Hepatocyte (in vitro differentiated cells): ENCODE measurements around the gene CD22. TPM values are rescaled to one million over a fixed set of nuclear protein-coding genes. Genes with fewer than 3 reads are reported as not detected.
"Not testable (repeated sequence)": the region's sequence is repeated elsewhere in the genome, so short reads cannot be mapped to it uniquely, and the experiment has no call there.

Experiments
- DNase-seq: peaks from one replicate; pipeline ENCODE4 v3.0.0-alpha.2; 2016; ENCODE audit warnings: low spot score
- H2AFZ ChIP-seq: fragments of 200-600 bp; sonication (generic); 2 replicates; pipeline ENCODE4 v1.6.0; 2016; ENCODE audit warnings: antibody characterized with exemption, mild to moderate bottlenecking
- H3K27ac ChIP-seq: fragments of 200-600 bp; sonication (generic); 2 replicates; pipeline ENCODE4 v1.5.1; 2016; ENCODE audit warnings: mild to moderate bottlenecking
- H3K27me3 ChIP-seq: fragments of 200-600 bp; sonication (generic); 2 replicates; pipeline ENCODE4 v1.6.1; 2016
- H3K36me3 ChIP-seq: fragments of 200-600 bp; sonication (generic); replicated peaks from 2 replicates; pipeline ENCODE4 v1.5.1; 2016; ENCODE audit warnings: low read depth; ENCODE audit not compliant: insufficient read depth
- H3K4me1 ChIP-seq: fragments of 200-600 bp; sonication (generic); 2 replicates; pipeline ENCODE4 v1.5.1; 2016; ENCODE audit warnings: mild to moderate bottlenecking, moderate library complexity; ENCODE audit not compliant: insufficient read depth
- H3K4me2 ChIP-seq: fragments of 200-600 bp; sonication (generic); 2 replicates; pipeline ENCODE4 v1.6.0; 2016
- H3K4me3 ChIP-seq: fragments of 200-600 bp; sonication (generic); 2 replicates; pipeline ENCODE4 v1.5.1; 2016; ENCODE audit warnings: mild to moderate bottlenecking
- H3K79me2 ChIP-seq: fragments of 200-600 bp; sonication (generic); 2 replicates; pipeline ENCODE4 v1.6.0; 2017; ENCODE audit warnings: mild to moderate bottlenecking
- H3K9me2 ChIP-seq: fragments of 200-600 bp; sonication (generic); replicated peaks from 2 replicates; pipeline ENCODE4 v1.6.0; 2017; ENCODE audit warnings: mild to moderate bottlenecking; ENCODE audit not compliant: insufficient read depth
- H3K9me3 ChIP-seq: fragments of 200-600 bp; sonication (generic); 2 replicates; pipeline ENCODE4 v1.5.1; 2016; ENCODE audit warnings: low read depth, mild to moderate bottlenecking
- H4K20me1 ChIP-seq: fragments of 200-600 bp; sonication (generic); 2 replicates; pipeline ENCODE4 v1.6.0; 2016; ENCODE audit warnings: mild to moderate bottlenecking; ENCODE audit not compliant: insufficient read depth, poor library complexity, severe bottlenecking
- EZH2 ChIP-seq: fragments of 200-600 bp; sonication (generic); IDR thresholded peaks from 2 replicates; pipeline ENCODE4 v1.6.1; 2016; ENCODE audit warnings: antibody characterized with exemption, mild to moderate bottlenecking, borderline replicate concordance
- EZH2phosphoT487 ChIP-seq: fragments of 200-600 bp; sonication (generic); IDR thresholded peaks from one replicate; pipeline ENCODE4 v1.6.1; 2018; ENCODE audit warnings: antibody characterized with exemption, mild to moderate bottlenecking, low read depth, moderate library complexity; ENCODE audit not compliant: unreplicated experiment, severe bottlenecking
- WGBS: methylation state at CpG from one replicate; pipeline ENCODE4 v1.1.6; 2016; ENCODE audit warnings: low lambda C conversion rate; ENCODE audit errors: missing lambda C conversion rate; 5-methylcytosine and 5-hydroxymethylcytosine counted together
- polyA plus RNA-seq: library from polyadenylated mRNA; unstranded; fragments of >200 nt; fragmentation: Nextera tagmentation; extraction: Ambion mirVana; gene quantifications from 2 replicates; pipeline ENCODE4 v1.2.1, GENCODE V29; 2016
- total RNA-seq: library from RNA; depleted of rRNA; stranded (reverse); fragments of >200 nt; gene quantifications from 2 replicates; pipeline ENCODE4 v1.2.3, GENCODE V29; 2014
- TF ChIP-seq, protein P1 (sequence below): fragments of 200-600 bp; sonication (generic); IDR thresholded peaks from 2 replicates; pipeline ENCODE4 v1.5.1; 2016; ENCODE audit warnings: antibody characterized with exemption, mild to moderate bottlenecking; ENCODE audit not compliant: poor library complexity

Gene CD22
- total and polyA plus RNA-seq, 2 experiments from 2014 or later: 1.6 TPM; not detected in 1

DNA sequence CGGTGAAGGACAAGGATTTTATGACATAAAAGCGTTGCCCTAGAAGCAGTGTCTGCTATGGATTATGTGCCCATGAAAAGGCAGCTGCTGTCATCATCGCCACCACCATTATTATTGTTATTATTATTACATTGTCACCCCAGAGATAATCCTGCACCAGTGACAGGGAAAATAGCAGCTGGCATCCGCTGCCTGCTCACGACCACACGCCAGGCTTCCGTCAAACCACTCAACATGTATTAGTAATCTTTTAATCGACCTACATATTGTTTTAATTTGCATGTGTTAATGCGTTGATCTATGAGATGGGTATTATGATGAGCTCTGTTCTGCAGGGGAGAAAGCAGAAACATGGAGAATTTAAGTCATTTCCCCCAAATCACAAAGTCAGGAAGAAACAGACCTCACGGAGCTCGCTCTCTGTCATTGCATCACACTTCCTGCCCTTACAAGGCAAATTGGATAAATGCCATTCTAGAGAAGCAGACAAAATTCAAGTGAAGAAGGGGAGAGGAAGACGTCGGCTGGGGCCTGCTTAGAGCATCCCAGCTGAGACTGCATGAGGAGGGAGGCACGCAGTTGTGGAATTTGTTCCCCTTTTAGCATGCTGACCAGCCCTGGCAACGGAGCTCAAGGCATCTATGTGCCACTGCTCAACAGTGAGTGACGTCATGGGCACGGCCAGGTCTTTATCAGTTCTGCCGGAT lies 29.0 kb downstream of the CD22 start, which contains the start of gene FFAR3:
FFAR3 (plus strand) TSS at position 594 of the 707 bp plus-strand sequence. CDS start 431 bp downstream, outside the sequence.
- H3K27ac ChIP-seq: no peak within 1 kb of the TSS
- H3K4me2 ChIP-seq: no peak within 1 kb of the TSS
- H3K27me3 ChIP-seq: no peaks in the 10 kb centered on the region
- 73% methylated on average over 18 of the region's 18 CpGs for WGBS
- TF ChIP-seq EZH2: no peak
- no peak for TF ChIP-seq EZH2phosphoT487
- TF ChIP-seq, protein P1, sequence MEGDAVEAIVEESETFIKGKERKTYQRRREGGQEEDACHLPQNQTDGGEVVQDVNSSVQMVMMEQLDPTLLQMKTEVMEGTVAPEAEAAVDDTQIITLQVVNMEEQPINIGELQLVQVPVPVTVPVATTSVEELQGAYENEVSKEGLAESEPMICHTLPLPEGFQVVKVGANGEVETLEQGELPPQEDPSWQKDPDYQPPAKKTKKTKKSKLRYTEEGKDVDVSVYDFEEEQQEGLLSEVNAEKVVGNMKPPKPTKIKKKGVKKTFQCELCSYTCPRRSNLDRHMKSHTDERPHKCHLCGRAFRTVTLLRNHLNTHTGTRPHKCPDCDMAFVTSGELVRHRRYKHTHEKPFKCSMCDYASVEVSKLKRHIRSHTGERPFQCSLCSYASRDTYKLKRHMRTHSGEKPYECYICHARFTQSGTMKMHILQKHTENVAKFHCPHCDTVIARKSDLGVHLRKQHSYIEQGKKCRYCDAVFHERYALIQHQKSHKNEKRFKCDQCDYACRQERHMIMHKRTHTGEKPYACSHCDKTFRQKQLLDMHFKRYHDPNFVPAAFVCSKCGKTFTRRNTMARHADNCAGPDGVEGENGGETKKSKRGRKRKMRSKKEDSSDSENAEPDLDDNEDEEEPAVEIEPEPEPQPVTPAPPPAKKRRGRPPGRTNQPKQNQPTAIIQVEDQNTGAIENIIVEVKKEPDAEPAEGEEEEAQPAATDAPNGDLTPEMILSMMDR: no peak
- no peak within 1 kb of the TSS for H2AFZ ChIP-seq
- H3K4me1 ChIP-seq: peaks cover 5% of the 10 kb centered on the region
- no peaks in the 10 kb centered on the region for H3K79me2 ChIP-seq
- no peak for DNase-seq
- H3K9me2 ChIP-seq: no peaks in the 10 kb centered on the region
- H3K4me3 ChIP-seq: no peak within 1 kb of the TSS
- H3K36me3 ChIP-seq: no peaks in the 10 kb centered on the region
- H4K20me1 ChIP-seq: no peaks in the 10 kb centered on the region
- H3K9me3 ChIP-seq: no peaks in the 10 kb centered on the region

DNA sequence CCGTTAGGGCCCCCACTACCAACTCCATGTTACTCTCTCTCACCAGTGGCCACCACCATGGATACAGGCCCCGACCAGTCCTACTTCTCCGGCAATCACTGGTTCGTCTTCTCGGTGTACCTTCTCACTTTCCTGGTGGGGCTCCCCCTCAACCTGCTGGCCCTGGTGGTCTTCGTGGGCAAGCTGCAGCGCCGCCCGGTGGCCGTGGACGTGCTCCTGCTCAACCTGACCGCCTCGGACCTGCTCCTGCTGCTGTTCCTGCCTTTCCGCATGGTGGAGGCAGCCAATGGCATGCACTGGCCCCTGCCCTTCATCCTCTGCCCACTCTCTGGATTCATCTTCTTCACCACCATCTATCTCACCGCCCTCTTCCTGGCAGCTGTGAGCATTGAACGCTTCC lies 29.8 kb downstream of the CD22 start:
- not testable (repeated sequence) for H3K27ac ChIP-seq, H3K4me2 ChIP-seq, H3K4me3 ChIP-seq, DNase-seq, H3K27me3 ChIP-seq, H3K79me2 ChIP-seq, H3K36me3 ChIP-seq, H4K20me1 ChIP-seq, H3K4me1 ChIP-seq, H3K9me3 ChIP-seq, H2AFZ ChIP-seq, H3K9me2 ChIP-seq
- 94% methylated on average over 11 of the region's 16 CpGs for WGBS

DNA sequence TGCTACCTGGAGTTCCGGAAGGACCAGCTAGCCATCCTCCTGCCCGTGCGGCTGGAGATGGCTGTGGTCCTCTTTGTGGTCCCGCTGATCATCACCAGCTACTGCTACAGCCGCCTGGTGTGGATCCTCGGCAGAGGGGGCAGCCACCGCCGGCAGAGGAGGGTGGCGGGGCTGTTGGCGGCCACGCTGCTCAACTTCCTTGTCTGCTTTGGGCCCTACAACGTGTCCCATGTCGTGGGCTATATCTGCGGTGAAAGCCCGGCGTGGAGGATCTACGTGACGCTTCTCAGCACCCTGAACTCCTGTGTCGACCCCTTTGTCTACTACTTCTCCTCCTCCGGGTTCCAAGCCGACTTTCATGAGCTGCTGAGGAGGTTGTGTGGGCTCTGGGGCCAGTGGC lies 30.4 kb downstream of the CD22 start:
- not testable (repeated sequence) for H3K27me3 ChIP-seq, H3K79me2 ChIP-seq, H2AFZ ChIP-seq, DNase-seq, H4K20me1 ChIP-seq, H3K36me3 ChIP-seq, H3K9me3 ChIP-seq, H3K9me2 ChIP-seq, H3K4me1 ChIP-seq, H3K27ac ChIP-seq, H3K4me3 ChIP-seq, H3K4me2 ChIP-seq
- 96% methylated on average over 20 of the region's 21 CpGs for WGBS

DNA sequence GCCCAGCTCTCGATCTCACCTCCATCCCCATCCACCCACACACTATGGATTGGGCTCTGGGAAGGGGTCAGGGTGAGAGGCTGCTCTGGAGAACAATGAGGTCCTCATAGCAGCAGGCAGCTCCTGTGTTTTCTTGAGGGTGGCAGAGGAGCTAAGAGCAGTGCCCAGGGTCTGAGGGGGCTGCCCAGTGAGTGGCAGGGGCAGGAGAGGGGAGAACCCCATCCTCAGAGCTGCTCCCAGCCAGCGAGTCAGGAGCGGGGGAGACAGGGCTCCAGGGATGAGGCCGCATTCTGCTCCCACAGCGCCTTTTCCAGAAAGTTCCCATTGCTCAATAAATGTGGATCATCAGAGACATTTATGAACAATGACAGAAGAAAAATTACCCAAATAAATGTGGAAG lies 31.1 kb downstream of the CD22 start:
- not testable (repeated sequence) for H3K79me2 ChIP-seq, H3K4me3 ChIP-seq, H3K9me2 ChIP-seq, H4K20me1 ChIP-seq, H3K4me1 ChIP-seq, H3K27me3 ChIP-seq, H3K9me3 ChIP-seq, DNase-seq, H2AFZ ChIP-seq, H3K27ac ChIP-seq, H3K36me3 ChIP-seq, H3K4me2 ChIP-seq
- 66% methylated on average over 2 of the region's 5 CpGs for WGBS

DNA sequence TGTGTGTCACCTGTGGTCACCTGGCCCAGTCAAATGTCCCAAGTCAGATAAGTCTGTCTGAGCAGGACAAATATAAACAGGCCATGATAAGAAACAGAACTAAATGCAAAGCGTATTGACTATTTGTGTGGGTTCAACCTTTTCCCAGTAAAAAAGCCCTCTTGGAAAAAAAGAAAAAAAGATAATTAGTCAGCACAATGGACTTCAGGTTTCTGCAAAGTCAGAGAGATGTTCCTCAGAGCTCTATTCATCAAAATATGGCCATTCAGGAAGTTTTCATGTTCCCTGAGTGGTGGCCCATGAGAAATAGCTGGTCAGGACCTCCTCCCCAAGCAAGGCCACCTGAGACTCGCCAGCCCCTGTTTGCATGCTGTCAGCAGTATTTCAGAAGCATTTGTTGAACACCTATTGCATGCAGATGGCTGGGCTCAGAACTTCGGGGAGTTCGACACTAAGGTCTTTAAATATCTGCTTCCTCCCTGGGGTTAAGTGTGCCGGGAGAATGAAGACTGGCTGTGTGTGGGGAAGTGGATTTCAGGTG lies 32.0 kb downstream of the CD22 start:
- H2AFZ ChIP-seq: no peak overlapping the region
- WGBS: 51% methylated on average over 5 of the region's 5 CpGs
- no peak overlapping the region for H3K4me3 ChIP-seq
- H4K20me1 ChIP-seq: no peaks in the 10 kb centered on the region
- no peak for TF ChIP-seq EZH2phosphoT487
- TF ChIP-seq, protein P1: no peak
- no peak for TF ChIP-seq EZH2
- no peaks in the 10 kb centered on the region for H3K36me3 ChIP-seq
- no peak for DNase-seq
- no peaks in the 10 kb centered on the region for H3K27me3 ChIP-seq
- H3K79me2 ChIP-seq: no peaks in the 10 kb centered on the region
- H3K9me2 ChIP-seq: no peaks in the 10 kb centered on the region
- H3K9me3 ChIP-seq: no peaks in the 10 kb centered on the region
- peaks cover 5% of the 10 kb centered on the region for H3K4me1 ChIP-seq
- H3K27ac ChIP-seq: no peak overlapping the region
- H3K4me2 ChIP-seq: no peak overlapping the region
